ENCODE results near the gene METTL23. TPM values are rescaled to one million over a fixed set of nuclear protein-coding genes. Genes with fewer than 3 reads are reported as not detected.
"Not testable (repeated sequence)": the region's sequence is repeated elsewhere in the genome, so short reads cannot be mapped to it uniquely, and the experiment has no call there.

Gene METTL23
- total RNA-seq, 1 donor, result 25.7 TPM

- Histone ChIP-seq H3K27ac (ENCODE audit: low read depth, low read length) (peak within 1 kb of the TSS; percentile 96), H2AFZ (ENCODE audit: low read length) (peak within 1 kb of the TSS; percentile 98), H3K9me3 (ENCODE audit: low read depth, low read length) (no peaks in the 10 kb centered on the region), H3K4me3 (ENCODE audit: insufficient read depth, low read length) (peak within 1 kb of the TSS; percentile 98), H3K4me2 (ENCODE audit: insufficient read depth, low read length) (peak within 1 kb of the TSS; percentile 94), H3K36me3 (ENCODE audit: insufficient read depth, low read length) (peaks cover 40% of the 10 kb centered on the region), H3K27me3 (ENCODE audit: insufficient read depth, low read length) (no peaks in the 10 kb centered on the region), H3K4me1 (ENCODE audit: insufficient read depth, low read length) (peaks cover 39% of the 10 kb centered on the region), H4K20me1 (ENCODE audit: insufficient read depth, low read length) (peaks cover 32% of the 10 kb centered on the region), H3K79me2 (ENCODE audit: insufficient read depth, low read length) (peaks cover 66% of the 10 kb centered on the region)
- DNase-seq (ENCODE audit: insufficient read length, low spot score, missing footprints), result peak; percentile 96
- no peak for TF ChIP-seq CTCF (IDR thresholded peaks at IDR 0.05; ENCODE audit: extremely low read depth, low read depth, low read length)
These were observed 11.2 kb downstream of the METTL23 start, which contains the start of gene MFSD11 for GRCh38 chr17:76737676-76738467. MFSD11 (plus strand) TSS chr17:76738119; CDS start chr17:76738353, 234 bp downstream.

GRCh38 chr17:76738468-76738850 is 11.8 kb downstream of the METTL23 start:
- peak overlapping the region; percentile 98 for H3K4me3 ChIP-seq (ENCODE audit: insufficient read depth, low read length)
- H3K27ac ChIP-seq (ENCODE audit: low read depth, low read length), result peak overlapping the region; percentile 96
- H2AFZ ChIP-seq (ENCODE audit: low read length), result peak overlapping the region; percentile 82
- peaks cover 34% of the 10 kb centered on the region for H3K4me1 ChIP-seq (ENCODE audit: insufficient read depth, low read length)
- TF ChIP-seq CTCF (IDR thresholded peaks at IDR 0.05; ENCODE audit: extremely low read depth, low read depth, low read length), result no peak
- no peaks in the 10 kb centered on the region for H3K27me3 ChIP-seq (ENCODE audit: insufficient read depth, low read length)
- no peaks in the 10 kb centered on the region for H3K9me3 ChIP-seq (ENCODE audit: low read depth, low read length)
- peaks cover 26% of the 10 kb centered on the region for H4K20me1 ChIP-seq (ENCODE audit: insufficient read depth, low read length)
- H3K4me2 ChIP-seq (ENCODE audit: insufficient read depth, low read length), result peak overlapping the region; percentile 82
- H3K36me3 ChIP-seq (ENCODE audit: insufficient read depth, low read length), result peaks cover 34% of the 10 kb centered on the region
- peak; percentile 78 for DNase-seq (ENCODE audit: insufficient read length, low spot score, missing footprints)
- peaks cover 61% of the 10 kb centered on the region for H3K79me2 ChIP-seq (ENCODE audit: insufficient read depth, low read length)

GRCh38 chr17:76739568-76740115 is 13.0 kb downstream of the METTL23 start:
- DNase-seq (ENCODE audit: insufficient read length, low spot score, missing footprints); H3K27me3 ChIP-seq (ENCODE audit: insufficient read depth, low read length); H3K27ac ChIP-seq (ENCODE audit: low read depth, low read length); H3K9me3 ChIP-seq (ENCODE audit: low read depth, low read length); H3K4me3 ChIP-seq (ENCODE audit: insufficient read depth, low read length); H2AFZ ChIP-seq (ENCODE audit: low read length): not testable (repeated sequence)
- peak overlapping the region; percentile 82 for H3K4me2 ChIP-seq (ENCODE audit: insufficient read depth, low read length)
- H3K79me2 ChIP-seq (ENCODE audit: insufficient read depth, low read length), result peaks cover 49% of the 10 kb centered on the region
- peaks cover 31% of the 10 kb centered on the region for H3K36me3 ChIP-seq (ENCODE audit: insufficient read depth, low read length)
- peaks cover 16% of the 10 kb centered on the region for H4K20me1 ChIP-seq (ENCODE audit: insufficient read depth, low read length)
- peaks cover 22% of the 10 kb centered on the region for H3K4me1 ChIP-seq (ENCODE audit: insufficient read depth, low read length)

GRCh38 chr17:76740329-76741118 is 13.9 kb downstream of the METTL23 start:
- Histone ChIP-seq H3K79me2 (ENCODE audit: insufficient read depth, low read length) (peaks cover 40% of the 10 kb centered on the region), H2AFZ (ENCODE audit: low read length) (no peak overlapping the region), H3K4me3 (ENCODE audit: insufficient read depth, low read length) (no peak overlapping the region), H3K4me2 (ENCODE audit: insufficient read depth, low read length) (peak overlapping the region; percentile 37), H3K36me3 (ENCODE audit: insufficient read depth, low read length) (peaks cover 29% of the 10 kb centered on the region), H3K27me3 (ENCODE audit: insufficient read depth, low read length) (no peaks in the 10 kb centered on the region), H4K20me1 (ENCODE audit: insufficient read depth, low read length) (peaks cover 8% of the 10 kb centered on the region), H3K27ac (ENCODE audit: low read depth, low read length) (no peak overlapping the region), H3K9me3 (ENCODE audit: low read depth, low read length) (no peaks in the 10 kb centered on the region), H3K4me1 (ENCODE audit: insufficient read depth, low read length) (peaks cover 13% of the 10 kb centered on the region)
- TF ChIP-seq CTCF (IDR thresholded peaks at IDR 0.05; ENCODE audit: extremely low read depth, low read depth, low read length), result no peak
- DNase-seq (ENCODE audit: insufficient read length, low spot score, missing footprints), result peak; percentile 21

Measured in osteoblast (primary cell).